HepG2 (cell line): ENCODE measurements around the gene ISY1. TPM values are rescaled to one million over a fixed set of nuclear protein-coding genes. Genes with fewer than 3 reads are reported as not detected.

Experiments
- ADNP ChIP-seq: sonication (generic); formaldehyde crosslinking; IDR thresholded peaks from 2 replicates; pipeline ENCODE4 v1.4.0; 2020; ENCODE audit warnings: missing genetic modification reagents
- ARHGAP35 ChIP-seq: sonication (generic); formaldehyde crosslinking; IDR thresholded peaks from 2 replicates; pipeline ENCODE4 v1.9.0; 2022; ENCODE audit warnings: mild to moderate bottlenecking, inconsistent platforms, moderate library complexity, missing genetic modification reagents, borderline replicate concordance
- ARNT2 ChIP-seq: sonication (generic); formaldehyde crosslinking; IDR thresholded peaks from 2 replicates; pipeline ENCODE4 v1.8.0; 2022; ENCODE audit warnings: mild to moderate bottlenecking, low read depth, missing genetic modification reagents, moderate library complexity
- CBX5 ChIP-seq: sonication (generic); formaldehyde crosslinking; IDR thresholded peaks from 2 replicates; pipeline ENCODE4 v1.4.0; 2020; ENCODE audit warnings: missing genetic modification reagents, borderline replicate concordance
- CREB1 ChIP-seq, 2 experiments: fragments of 450-650 bp in 1 of 2; IDR thresholded peaks; 2 replicates each; pipeline ENCODE4 v1.6.1; 2016 to 2017; ENCODE audit warnings: control low read depth in 1 of 2, mild to moderate bottlenecking in 1 of 2, missing compliant biosample characterization in 1 of 2, missing genetic modification characterization in 1 of 2
- HMGA1 ChIP-seq: sonication (generic); formaldehyde crosslinking; conservative IDR thresholded peaks from 2 replicates; pipeline ENCODE4 v1.4.0; 2020; ENCODE audit warnings: missing genetic modification reagents
- IKZF1 ChIP-seq: fragments of 450-650 bp; IDR thresholded peaks from 2 replicates; pipeline ENCODE4 v1.7.1; 2016
- MAFK ChIP-seq, 2 experiments: IDR thresholded peaks in 1 of 2; conservative IDR thresholded peaks in 1 of 2; 2 replicates each; pipeline ENCODE4 v1.6.1; 2011; ENCODE audit warnings: improper control_type of control experiment in 2 of 2, low read length in 2 of 2
- NFYB ChIP-seq: sonication (generic); formaldehyde crosslinking; IDR thresholded peaks from 2 replicates; pipeline ENCODE4 v1.4.0; 2020; ENCODE audit warnings: missing genetic modification reagents
- REL ChIP-seq: sonication (generic); formaldehyde crosslinking; conservative IDR thresholded peaks from 2 replicates; pipeline ENCODE4 v1.8.0; 2022; ENCODE audit warnings: mild to moderate bottlenecking, missing genetic modification reagents, moderate library complexity
- SALL1 ChIP-seq: sonication (generic); formaldehyde crosslinking; IDR thresholded peaks from 2 replicates; pipeline ENCODE4 v1.8.0; 2022; ENCODE audit warnings: mild to moderate bottlenecking, missing genetic modification reagents
- SMAD9 ChIP-seq: sonication (generic); formaldehyde crosslinking; IDR thresholded peaks from 2 replicates; pipeline ENCODE4 v1.5.1; 2020; ENCODE audit warnings: mild to moderate bottlenecking, missing genetic modification reagents
- SP140L ChIP-seq: sonication (generic); formaldehyde crosslinking; IDR thresholded peaks from 2 replicates; pipeline ENCODE4 v1.4.0; 2020; ENCODE audit warnings: missing genetic modification reagents, borderline replicate concordance
- TAF15 ChIP-seq: fragments of 200-400 bp; formaldehyde crosslinking; IDR thresholded peaks from one replicate; pipeline ENCODE4 v1.6.1; 2018; ENCODE audit warnings: mild to moderate bottlenecking, low read depth, low read length; ENCODE audit not compliant: poor library complexity, severe bottlenecking
- ZBTB42 ChIP-seq: sonication (generic); formaldehyde crosslinking; IDR thresholded peaks from 2 replicates; pipeline ENCODE4 v1.5.0; 2020; ENCODE audit warnings: mild to moderate bottlenecking, missing genetic modification reagents
- ZNF253 ChIP-seq: sonication (generic); formaldehyde crosslinking; IDR thresholded peaks from 2 replicates; pipeline ENCODE4 v1.8.0; 2022; ENCODE audit warnings: mild to moderate bottlenecking, missing genetic modification reagents, borderline replicate concordance
- ZNF383 ChIP-seq: sonication (generic); formaldehyde crosslinking; IDR thresholded peaks from 2 replicates; pipeline ENCODE4 v1.4.0; 2020; ENCODE audit warnings: missing genetic modification reagents, mild to moderate bottlenecking, borderline replicate concordance
- ZNF501 ChIP-seq: sonication (generic); formaldehyde crosslinking; IDR thresholded peaks from 2 replicates; pipeline ENCODE4 v1.5.1; 2020; ENCODE audit warnings: mild to moderate bottlenecking, moderate library complexity, missing genetic modification reagents
- ZNF556 ChIP-seq: sonication (generic); formaldehyde crosslinking; IDR thresholded peaks from 2 replicates; pipeline ENCODE4 v1.4.0; 2020; ENCODE audit warnings: mild to moderate bottlenecking, missing genetic modification reagents, borderline replicate concordance
- ZNF644 ChIP-seq: IDR thresholded peaks from 2 replicates; pipeline ENCODE4 v1.6.1; 2016; ENCODE audit warnings: low read depth
- ZNF672 ChIP-seq: sonication (generic); formaldehyde crosslinking; IDR thresholded peaks from 2 replicates; pipeline ENCODE4 v1.8.1; 2022; ENCODE audit warnings: missing genetic modification reagents
- ZNF766 ChIP-seq: sonication (generic); formaldehyde crosslinking; IDR thresholded peaks from 2 replicates; pipeline ENCODE4 v1.5.0; 2020; ENCODE audit warnings: missing genetic modification reagents, borderline replicate concordance
- polyA plus RNA-seq, 8 experiments: library from polyadenylated mRNA; depleted of rRNA in 3 of 8; stranded (reverse) in 7 of 8; unstranded in 1 of 8; fragments of >200 nt; fragmentation: Illumina TruSeq in 4 of 8; extraction: Trizol in 4 of 8; gene quantifications; 2 replicates each; pipeline versions ENCODE4 v1.2.1 to v1.2.3, GENCODE V29; 2011 to 2016; ENCODE audit warnings: low read depth in 4 of 8, missing spikeins in 1 of 8, mixed read lengths in 1 of 8; ENCODE audit not compliant: insufficient read depth in 1 of 8
- total RNA-seq, 5 experiments: library from RNA; depleted of rRNA; stranded (reverse); fragments of >200 nt; fragmentation: Illumina TruSeq; extraction: Trizol; gene quantifications; 2 replicates each; pipeline ENCODE4 v1.2.3, GENCODE V29; 2016; ENCODE audit warnings: low read depth in 1 of 5
- TF ChIP-seq, protein P1 (sequence below): sonication (generic); formaldehyde crosslinking; IDR thresholded peaks from 2 replicates; pipeline ENCODE4 v1.4.0; 2020; ENCODE audit warnings: missing genetic modification reagents, borderline replicate concordance
- TF ChIP-seq, protein P2 (sequence below), 2 experiments: fragments of 450-650 bp in 1 of 2; sonication (generic) in 1 of 2; formaldehyde crosslinking; IDR thresholded peaks; 2 replicates each; pipeline versions ENCODE4 v1.5.0 to v1.8.0; 2020 to 2022; ENCODE audit warnings: mild to moderate bottlenecking in 1 of 2, missing genetic modification reagents in 1 of 2
- TF ChIP-seq, protein P3 (sequence below): sonication (generic); formaldehyde crosslinking; IDR thresholded peaks from 2 replicates; pipeline ENCODE4 v1.5.0; 2020; ENCODE audit warnings: missing genetic modification reagents

ISY1 gene
- total and polyA plus RNA-seq, 2 of the 13 experiments (the other 11 are each of a cell fraction or from before 2014, with no cell fraction given) = 21.0 to 39.1 TPM

GRCh38 chr3:129183569-129184395 is 22.9 kb upstream of the ISY1 start, which contains the start of gene CNBP (continued):
- TF ChIP-seq ZNF766 (CRISPR knock-in tag) (peak; percentile 48; the same call in 1 of the 2 replicates), ARHGAP35 (CRISPR knock-in tag) (0 out of 2 replicates have a peak, but pooled peaks have one; percentile 25), ZNF501 (peak; percentile 91), ZNF644 (CRISPR knock-in tag) (no peak), ZNF383 (no peak), ZNF253 (CRISPR knock-in tag) (no peak; the same call in 1 of the 2 replicates), ZNF672 (CRISPR knock-in tag) (no peak), TAF15 (no peak), CREB1 (IDR thresholded peaks at IDR 0.05) (peak; percentile 60), CREB1 (CRISPR knock-in tag; IDR thresholded peaks at IDR 0.05) (no peak; the same call in 1 of the 2 replicates), HMGA1 (CRISPR knock-in tag) (no peak), NFYB (CRISPR knock-in tag) (peak; percentile 91), SALL1 (CRISPR knock-in tag) (peak; percentile 88), SMAD9 (CRISPR knock-in tag) (no peak), REL (CRISPR knock-in tag) (peak; percentile 92; the same call in 1 of the 2 replicates), ZBTB42 (CRISPR knock-in tag) (peak; percentile 96), ARNT2 (CRISPR knock-in tag) (peak; percentile 80; the same call in 1 of the 2 replicates), MAFK (conservative IDR thresholded peaks at IDR 0.05 in 1 of 2, IDR thresholded peaks at IDR 0.05 in 1 of 2; ENCODE audit: low read length in 2 of 2) (no peak), IKZF1 (no peak), CBX5 (CRISPR knock-in tag) (no peak), ZNF556 (CRISPR knock-in tag) (peak; percentile 54; the same call in 1 of the 2 replicates), ADNP (CRISPR knock-in tag) (no peak), SP140L (CRISPR knock-in tag) (no peak; the same call in 1 of the 2 replicates)
- TF ChIP-seq, protein P1, sequence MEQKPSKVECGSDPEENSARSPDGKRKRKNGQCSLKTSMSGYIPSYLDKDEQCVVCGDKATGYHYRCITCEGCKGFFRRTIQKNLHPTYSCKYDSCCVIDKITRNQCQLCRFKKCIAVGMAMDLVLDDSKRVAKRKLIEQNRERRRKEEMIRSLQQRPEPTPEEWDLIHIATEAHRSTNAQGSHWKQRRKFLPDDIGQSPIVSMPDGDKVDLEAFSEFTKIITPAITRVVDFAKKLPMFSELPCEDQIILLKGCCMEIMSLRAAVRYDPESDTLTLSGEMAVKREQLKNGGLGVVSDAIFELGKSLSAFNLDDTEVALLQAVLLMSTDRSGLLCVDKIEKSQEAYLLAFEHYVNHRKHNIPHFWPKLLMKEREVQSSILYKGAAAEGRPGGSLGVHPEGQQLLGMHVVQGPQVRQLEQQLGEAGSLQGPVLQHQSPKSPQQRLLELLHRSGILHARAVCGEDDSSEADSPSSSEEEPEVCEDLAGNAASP (CRISPR knock-in tag) = no peak; the same call in 1 of the 2 replicates
- TF ChIP-seq, protein P2, sequence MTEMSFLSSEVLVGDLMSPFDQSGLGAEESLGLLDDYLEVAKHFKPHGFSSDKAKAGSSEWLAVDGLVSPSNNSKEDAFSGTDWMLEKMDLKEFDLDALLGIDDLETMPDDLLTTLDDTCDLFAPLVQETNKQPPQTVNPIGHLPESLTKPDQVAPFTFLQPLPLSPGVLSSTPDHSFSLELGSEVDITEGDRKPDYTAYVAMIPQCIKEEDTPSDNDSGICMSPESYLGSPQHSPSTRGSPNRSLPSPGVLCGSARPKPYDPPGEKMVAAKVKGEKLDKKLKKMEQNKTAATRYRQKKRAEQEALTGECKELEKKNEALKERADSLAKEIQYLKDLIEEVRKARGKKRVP (CRISPR knock-in tag; IDR thresholded peaks at IDR 0.05) = peak in 1 of 2 experiments; percentile 35; a peak in 1 of 4 replicates
- TF ChIP-seq, protein P3, sequence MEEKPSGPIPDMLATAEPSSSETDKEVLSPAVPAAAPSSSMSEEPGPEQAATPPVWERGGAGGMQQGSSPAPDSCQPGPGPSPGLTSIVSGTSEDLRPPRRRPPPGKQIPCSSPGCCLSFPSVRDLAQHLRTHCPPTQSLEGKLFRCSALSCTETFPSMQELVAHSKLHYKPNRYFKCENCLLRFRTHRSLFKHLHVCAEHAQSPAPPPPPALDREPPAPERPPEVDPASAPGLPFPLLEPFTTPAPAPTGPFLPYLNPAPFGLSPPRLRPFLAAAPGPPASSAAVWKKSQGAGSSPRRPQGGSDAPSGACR (CRISPR knock-in tag) = no peak
